NCI-H82 (cell line): ENCODE data around the gene TNFAIP2.

ENCODE experiments used
- DNase-seq: peaks from one replicate; lab custom pipeline; 2025; lab: John Stamatoyannopoulos, UW

TNFAIP2 gene

GRCh38 chr14:103121846-103122584 lies 1.2 kb upstream of the TNFAIP2 start:
- peak; percentile 91 for DNase-seq

GRCh38 chr14:103122585-103122946 lies 695 bp upstream of the TNFAIP2 start:
- peak; percentile 50 for DNase-seq

- DNase-seq = no peak
Observed at GRCh38 chr14:103123634-103124500, 606 bp downstream of the TNFAIP2 start.

GRCh38 chr14:103124501-103125001 lies 1.3 kb downstream of the TNFAIP2 start:
- no peak for DNase-seq

- DNase-seq = no peak
Observed at GRCh38 chr14:103125098-103126070, 2.1 kb downstream of the TNFAIP2 start.

- DNase-seq = no peak
Observed at GRCh38 chr14:103126088-103126872, 3.0 kb downstream of the TNFAIP2 start.

- peak; percentile 55 for DNase-seq
Observed at GRCh38 chr14:103126873-103127304, 3.6 kb downstream of the TNFAIP2 start.

GRCh38 chr14:103127356-103127755 lies 4.1 kb downstream of the TNFAIP2 start:
- DNase-seq = no peak

- DNase-seq = no peak
Observed at GRCh38 chr14:103127861-103128598, 4.8 kb downstream of the TNFAIP2 start.

GRCh38 chr14:103128631-103129300 lies 5.5 kb downstream of the TNFAIP2 start:
- no peak for DNase-seq

GRCh38 chr14:103129301-103130016 lies 6.2 kb downstream of the TNFAIP2 start:
- DNase-seq = no peak

GRCh38 chr14:103130017-103130764 lies 6.9 kb downstream of the TNFAIP2 start:
- DNase-seq = no peak

GRCh38 chr14:103130965-103131364 lies 7.7 kb downstream of the TNFAIP2 start:
- no peak for DNase-seq

GRCh38 chr14:103131580-103131979 lies 8.3 kb downstream of the TNFAIP2 start:
- DNase-seq = no peak

- DNase-seq = no peak
Observed at GRCh38 chr14:103132381-103133209, 9.3 kb downstream of the TNFAIP2 start.

GRCh38 chr14:103133210-103134140 lies 10.2 kb downstream of the TNFAIP2 start:
- DNase-seq = no peak
